HG03558 (cell line): Measurements from ENCODE around the gene HS3ST6.
"Not testable (repeated sequence)": the region's sequence is repeated elsewhere in the genome, so short reads cannot be mapped to it uniquely, and the experiment has no call there.

Experiments
- ATAC-seq: cut with Tn5 transposase; IDR thresholded peaks from one replicate; pipeline ENCODE4 v1.9.1; 2021; ENCODE audit warnings: moderate number of reproducible peaks; ENCODE audit not compliant: unreplicated experiment; ENCODE audit errors: extremely low read depth

The HS3ST6 gene

DNA sequence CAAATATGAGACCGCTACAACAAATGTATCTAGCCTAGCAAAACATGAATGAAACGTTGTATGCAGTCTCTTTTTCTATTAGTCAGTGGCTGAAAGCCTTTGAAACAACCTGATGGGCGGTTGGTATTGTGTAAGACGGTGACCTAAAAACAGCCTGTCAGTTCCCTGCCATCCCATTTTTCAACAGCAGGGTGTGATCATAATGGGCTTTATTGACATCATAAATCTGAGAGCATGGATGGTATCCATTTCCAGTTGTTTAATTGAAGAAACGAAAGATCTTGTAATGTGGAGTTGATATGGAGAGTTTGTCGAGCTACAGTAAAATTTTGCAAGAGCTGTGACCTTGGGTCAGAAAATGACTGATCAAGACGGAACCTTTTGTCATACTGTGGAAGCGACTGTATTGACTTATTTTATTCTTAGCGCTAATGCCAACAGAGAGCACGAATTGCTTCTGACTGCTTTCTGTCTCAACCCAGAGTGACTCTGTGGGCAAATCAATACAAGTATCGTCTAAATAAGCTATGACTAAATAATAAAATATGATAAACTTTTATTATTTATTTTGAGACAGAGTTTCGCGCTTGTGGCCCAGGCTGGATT is 34.0 kb downstream of the HS3ST6 start:
- no peak for ATAC-seq

DNA sequence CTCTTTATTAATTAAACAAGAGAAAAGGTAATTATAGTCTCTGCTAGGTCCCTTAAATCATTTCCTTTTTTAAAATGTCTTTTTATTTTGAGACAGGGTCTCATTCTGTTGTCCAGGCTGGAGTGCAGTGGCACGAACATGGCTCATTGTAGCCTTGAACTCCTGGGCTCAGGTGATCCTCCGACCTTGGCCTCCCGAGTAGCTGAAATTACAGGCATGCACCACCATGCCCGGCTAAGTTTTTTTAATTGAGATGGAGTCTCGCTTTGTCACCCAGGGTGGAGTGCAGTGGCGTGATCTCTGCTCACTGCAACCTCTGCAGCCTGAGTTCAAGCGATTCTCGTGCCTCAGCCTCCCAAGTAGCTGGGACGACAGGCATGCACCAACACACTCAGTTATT is 37.0 kb downstream of the HS3ST6 start:
- not testable (repeated sequence) for ATAC-seq

DNA sequence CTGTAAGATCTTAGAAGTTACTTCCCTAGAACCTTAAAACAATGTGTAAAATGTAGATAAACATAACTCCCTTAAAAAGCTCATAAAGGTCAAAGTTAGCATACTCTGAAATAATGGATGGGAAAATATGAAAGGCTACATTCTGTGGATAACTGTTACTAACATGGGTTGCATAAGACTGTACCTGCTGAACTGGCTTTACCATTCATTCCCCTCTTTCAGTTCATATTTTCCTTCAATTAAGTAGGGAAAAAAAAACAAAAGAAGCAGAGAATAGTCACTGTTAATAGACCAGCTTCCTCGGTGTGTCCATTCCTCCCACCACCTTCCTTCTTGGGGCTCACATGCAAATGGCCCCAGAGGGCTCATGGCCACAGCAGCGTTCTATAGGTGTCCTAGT is 38.7 kb downstream of the HS3ST6 start:
- ATAC-seq, result no peak

GRCh38 chr16:1878256-1878655 is 40.0 kb downstream of the HS3ST6 start:
- no peak for ATAC-seq

DNA sequence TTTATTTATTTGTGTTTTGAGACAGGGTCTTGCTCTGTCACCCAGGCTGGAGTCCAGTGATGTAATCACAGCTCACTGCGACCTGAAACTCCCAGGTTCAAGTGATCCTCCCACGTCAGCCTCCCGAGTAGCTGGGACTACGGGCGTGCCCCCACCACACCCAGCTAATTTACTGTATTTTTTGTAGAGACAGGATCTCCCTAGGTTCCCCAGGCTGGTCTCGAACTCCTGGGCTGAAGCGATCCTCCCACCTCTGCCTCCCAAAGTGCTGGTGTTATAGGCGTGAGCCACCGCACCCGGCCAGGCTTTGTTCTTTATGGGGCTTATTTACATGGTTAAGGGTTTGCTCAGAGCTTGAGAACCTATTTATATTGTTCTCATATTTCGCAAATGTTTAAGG is 40.4 kb downstream of the HS3ST6 start:
- ATAC-seq, result no peak

DNA sequence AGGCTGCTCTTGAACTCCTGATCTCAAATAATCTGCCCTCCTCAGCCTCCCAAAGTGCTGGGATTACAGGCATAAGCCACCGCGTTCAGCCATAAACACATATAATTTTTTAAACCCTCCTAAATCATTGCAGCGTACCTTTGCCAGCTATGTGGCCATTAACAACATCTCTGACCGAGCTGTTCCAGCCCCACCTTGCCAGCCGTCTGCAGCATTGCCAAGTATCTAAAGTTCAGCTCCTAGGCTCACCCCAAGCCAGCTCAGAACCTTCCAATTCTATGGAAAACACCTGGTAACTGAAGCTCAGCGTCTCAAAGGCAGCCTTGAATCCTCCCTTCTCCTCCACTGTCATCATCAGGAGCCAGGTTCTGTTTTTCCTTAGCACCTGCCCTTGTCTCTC is 41.1 kb downstream of the HS3ST6 start:
- ATAC-seq, result no peak

GRCh38 chr16:1876468-1876867 is 41.7 kb downstream of the HS3ST6 start:
- ATAC-seq, result no peak

DNA sequence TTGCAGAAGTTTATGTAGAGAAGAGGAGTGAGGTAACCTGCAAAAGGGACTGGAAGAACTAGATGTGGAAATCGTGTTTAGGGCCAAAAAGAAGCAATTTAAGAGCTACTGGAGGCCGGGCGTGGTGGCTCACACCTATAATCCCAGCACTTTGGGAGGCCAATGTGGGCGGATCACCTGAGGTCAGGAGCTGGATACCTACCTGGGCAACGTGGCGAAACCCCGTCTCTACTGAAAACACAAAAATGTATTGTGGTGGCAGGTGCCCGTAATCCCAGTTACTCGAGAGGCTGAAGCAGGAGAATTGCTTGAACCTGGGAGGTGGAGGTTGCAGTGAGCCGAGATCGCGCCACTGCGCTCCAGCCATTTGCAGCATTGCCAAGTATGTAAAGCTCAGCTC is 42.1 kb downstream of the HS3ST6 start:
- ATAC-seq, result not testable (repeated sequence)

DNA sequence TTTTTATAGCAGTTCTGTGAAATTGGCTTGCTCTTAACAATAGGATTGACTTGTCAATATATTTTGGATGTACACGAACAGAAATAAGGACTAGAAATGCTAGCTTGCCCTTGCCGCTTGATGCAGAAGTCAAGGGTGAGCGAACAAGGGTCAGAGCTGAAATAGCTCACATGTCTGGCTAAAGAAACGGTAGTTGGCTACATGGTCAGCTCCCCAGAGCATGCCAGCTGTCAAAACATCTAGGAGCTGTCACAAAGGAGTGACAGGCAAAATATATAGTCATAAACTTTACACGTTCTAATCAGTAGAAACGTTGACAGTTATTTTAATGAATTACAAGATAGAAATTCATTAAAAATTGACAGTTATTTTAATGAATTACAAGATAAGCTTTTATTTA is 43.4 kb downstream of the HS3ST6 start:
- ATAC-seq, result no peak

- no peak for ATAC-seq
Observed at GRCh38 chr16:1871974-1872635, 46.1 kb downstream of the HS3ST6 start, which contains the start of gene MEIOB. Gene MEIOB (minus strand): TSS chr16:1872164. CDS start chr16:1868175, 3,989 bp downstream.

- ATAC-seq, result no peak
Observed at GRCh38 chr16:1870365-1871082, 47.7 kb downstream of the HS3ST6 start.

- no peak for ATAC-seq
Observed at GRCh38 chr16:1865902-1866690, 52.1 kb downstream of the HS3ST6 start.

DNA sequence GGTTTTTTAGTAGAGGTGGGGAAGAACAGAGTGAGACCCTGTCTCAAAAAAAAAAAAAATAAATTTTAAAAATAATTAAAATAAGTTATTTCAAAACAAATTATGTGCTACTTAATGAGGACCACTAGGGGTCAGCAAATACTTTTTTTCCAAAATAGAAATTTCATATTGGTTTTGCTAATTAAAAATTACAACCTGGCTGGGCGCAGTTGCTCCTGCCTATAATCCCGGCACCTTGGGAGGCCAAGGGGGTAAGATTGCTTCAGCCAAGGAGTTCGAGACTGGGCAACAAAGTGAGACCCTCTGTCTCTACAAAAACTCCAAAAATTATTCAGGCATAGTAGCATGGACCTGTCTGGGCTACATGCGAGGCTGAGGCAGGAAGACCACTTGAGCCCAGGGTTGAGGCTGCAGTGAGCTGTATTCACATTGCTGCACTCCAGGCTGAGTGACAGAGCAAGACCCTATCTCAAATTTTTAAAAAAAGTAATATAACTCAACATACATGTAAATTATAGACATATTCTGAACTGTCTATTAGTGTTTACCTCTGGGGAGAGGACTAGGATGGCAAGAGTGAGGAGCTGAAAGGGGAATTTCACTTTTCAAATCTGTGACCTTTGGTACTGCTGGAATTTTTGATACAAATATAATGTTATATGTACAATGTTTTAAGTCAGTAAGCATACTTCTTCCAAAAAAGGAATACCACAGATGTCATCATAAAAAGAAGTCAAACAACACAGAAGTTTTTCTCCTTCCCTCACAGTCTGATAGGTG is 54.3 kb downstream of the HS3ST6 start:
- ATAC-seq, result no peak

DNA sequence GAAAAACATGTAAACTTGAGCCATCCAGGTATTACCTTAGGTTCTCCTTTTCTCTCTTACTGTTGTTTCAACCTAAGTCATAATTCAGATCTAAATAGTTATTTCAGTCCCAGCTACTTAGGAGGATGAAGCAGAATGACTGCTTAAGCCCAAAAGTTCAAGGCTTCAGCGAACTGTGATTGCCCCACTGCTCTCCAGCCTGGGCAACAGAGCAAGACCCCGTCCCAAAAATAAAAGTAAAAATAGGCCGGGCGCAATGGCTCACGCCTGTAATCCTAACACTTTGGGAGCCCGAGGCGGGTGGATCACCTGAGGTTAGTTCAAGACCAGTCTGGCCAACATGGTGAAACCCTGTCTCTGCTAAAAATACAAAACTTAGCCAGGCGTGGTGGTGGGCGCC is 55.8 kb downstream of the HS3ST6 start:
- ATAC-seq, result no peak

GRCh38 chr16:1861730-1862129 is 56.5 kb downstream of the HS3ST6 start:
- no peak for ATAC-seq
